H9 (cell line): Measurements from ENCODE around the gene ZNF165. TPM values are rescaled to one million over a fixed set of nuclear protein-coding genes. Genes with fewer than 3 reads are reported as not detected.
"Not testable (repeated sequence)": the region's sequence is repeated elsewhere in the genome, so short reads cannot be mapped to it uniquely, and the experiment has no call there.

ENCODE experiments used
- DNase-seq: peaks from one replicate; pipeline ENCODE4 v3.0.0-alpha.2; 2017
- H2AFZ ChIP-seq: one replicate; pipeline ENCODE4 v1.6.1; 2013; ENCODE audit warnings: mild to moderate bottlenecking, low read length, control low read depth, moderate library complexity
- H2AK5ac ChIP-seq: 2 replicates; pipeline ENCODE4 v1.6.1; 2013; ENCODE audit warnings: low read length, control low read depth, mixed read lengths; ENCODE audit not compliant: insufficient read length
- H2BK120ac ChIP-seq: one replicate; pipeline ENCODE4 v1.6.1; 2013; ENCODE audit warnings: low read depth, mild to moderate bottlenecking, low read length, control low read depth, inconsistent platforms; ENCODE audit not compliant: poor library complexity, severe bottlenecking
- H2BK12ac ChIP-seq: 2 replicates; pipeline ENCODE4 v1.6.1; 2013; ENCODE audit warnings: low read length, control low read depth, mixed read lengths, low read depth; ENCODE audit not compliant: insufficient read length
- H2BK15ac ChIP-seq: 2 replicates; pipeline ENCODE4 v1.6.1; 2013; ENCODE audit warnings: low read depth, low read length, control low read depth
- H2BK20ac ChIP-seq: one replicate; pipeline ENCODE4 v1.6.1; 2013; ENCODE audit warnings: low read depth, mild to moderate bottlenecking, low read length, control low read depth, inconsistent platforms; ENCODE audit not compliant: poor library complexity, severe bottlenecking
- H2BK5ac ChIP-seq: 2 replicates; pipeline ENCODE4 v1.6.1; 2013; ENCODE audit warnings: low read length, control low read depth, mixed read lengths; ENCODE audit not compliant: insufficient read length
- H3K14ac ChIP-seq: 2 replicates; pipeline ENCODE4 v1.6.1; 2013; ENCODE audit warnings: low read length, control low read depth; ENCODE audit not compliant: insufficient read depth
- H3K18ac ChIP-seq: 2 replicates; pipeline ENCODE4 v1.6.1; 2013; ENCODE audit warnings: low read depth, mild to moderate bottlenecking, mixed read lengths, low read length, control low read depth; ENCODE audit not compliant: insufficient read length
- H3K23ac ChIP-seq: 2 replicates; pipeline ENCODE4 v1.6.1; 2013; ENCODE audit warnings: low read length, control low read depth, mixed read lengths, low read depth; ENCODE audit not compliant: insufficient read length
- H3K23me2 ChIP-seq: 2 replicates; pipeline ENCODE4 v1.6.1; 2013; ENCODE audit warnings: low read depth, mild to moderate bottlenecking, mixed read lengths, low read length, control low read depth; ENCODE audit not compliant: insufficient read length, poor library complexity, severe bottlenecking
- H3K27ac ChIP-seq: 2 replicates; pipeline ENCODE4 v1.5.1; 2013; ENCODE audit warnings: low read length, control low read depth, mixed read lengths, low read depth; ENCODE audit not compliant: insufficient read length
- H3K27me3 ChIP-seq: 2 replicates; pipeline ENCODE4 v1.6.1; 2013; ENCODE audit warnings: low read length, control low read depth, inconsistent platforms; ENCODE audit not compliant: insufficient read depth
- H3K4ac ChIP-seq: 2 replicates; pipeline ENCODE4 v1.6.1; 2013; ENCODE audit warnings: low read depth, mild to moderate bottlenecking, control low read depth, inconsistent platforms, low read length, moderate library complexity
- H3K4me1 ChIP-seq: 2 replicates; pipeline ENCODE4 v1.6.1; 2013; ENCODE audit warnings: low read length, control low read depth, inconsistent platforms; ENCODE audit not compliant: insufficient read depth
- H3K4me2 ChIP-seq: 2 replicates; pipeline ENCODE4 v1.6.1; 2013; ENCODE audit warnings: low read length, control low read depth, mixed read lengths; ENCODE audit not compliant: insufficient read length, insufficient read depth
- H3K56ac ChIP-seq: 2 replicates; pipeline ENCODE4 v1.6.1; 2013; ENCODE audit warnings: low read depth, mild to moderate bottlenecking, mixed read lengths, low read length, control low read depth; ENCODE audit not compliant: insufficient read length
- H3K79me1 ChIP-seq: 2 replicates; pipeline ENCODE4 v1.6.1; 2013; ENCODE audit warnings: low read depth, mild to moderate bottlenecking, moderate library complexity, low read length, control low read depth, inconsistent platforms; ENCODE audit not compliant: insufficient read depth, poor library complexity, severe bottlenecking
- H3K79me2 ChIP-seq: 2 replicates; pipeline ENCODE4 v1.6.1; 2013; ENCODE audit warnings: low read length, control low read depth, inconsistent platforms; ENCODE audit not compliant: insufficient read depth
- H3K9ac ChIP-seq: 2 replicates; pipeline ENCODE4 v1.6.1; 2013; ENCODE audit warnings: low read length, control low read depth, mixed read lengths; ENCODE audit not compliant: insufficient read length; ENCODE audit errors: extremely low read depth
- H3K9me3 ChIP-seq: one replicate; pipeline ENCODE4 v1.6.1; 2013; ENCODE audit warnings: low read depth, low read length, inconsistent platforms; ENCODE audit not compliant: control insufficient read depth
- H3T11ph ChIP-seq: one replicate; pipeline ENCODE4 v1.6.1; 2013; ENCODE audit warnings: mild to moderate bottlenecking, low read length, control low read depth, inconsistent platforms
- H4K20me1 ChIP-seq: one replicate; pipeline ENCODE4 v1.6.1; 2013; ENCODE audit not compliant: control insufficient read depth, insufficient read length, insufficient read depth
- H4K5ac ChIP-seq: 2 replicates; pipeline ENCODE4 v1.6.1; 2013; ENCODE audit warnings: low read depth, mild to moderate bottlenecking, mixed read lengths, low read length, control low read depth; ENCODE audit not compliant: insufficient read length
- H4K8ac ChIP-seq: replicated peaks from 2 replicates; pipeline ENCODE4 v1.6.1; 2013; ENCODE audit warnings: low read length, control low read depth, mixed read lengths, low read depth; ENCODE audit not compliant: insufficient read length
- H4K91ac ChIP-seq: 2 replicates; pipeline ENCODE4 v1.6.1; 2013; ENCODE audit warnings: low read depth, mild to moderate bottlenecking, moderate library complexity, mixed read lengths, low read length, control low read depth; ENCODE audit not compliant: insufficient read length
- H3K27ac Mint-ChIP-seq, 3 experiments: 2 replicates in 2 of 3; 3 replicates in 1 of 3; pipeline ENCODE4 v1.8.0; 2020 to 2021; ENCODE audit warnings: mixed read lengths in 3 of 3, mild to moderate bottlenecking in 1 of 3, moderate library complexity in 1 of 3
- H3K27me3 Mint-ChIP-seq: 2 replicates; pipeline ENCODE4 v1.8.0; 2021; ENCODE audit warnings: low read depth, mild to moderate bottlenecking, moderate library complexity, mixed read lengths
- H3K36me3 Mint-ChIP-seq, 3 experiments: 2 replicates in 2 of 3; 3 replicates in 1 of 3; pipeline ENCODE4 v1.8.0; 2020 to 2021; ENCODE audit warnings: low read depth in 3 of 3, mixed read lengths in 3 of 3; ENCODE audit not compliant: insufficient read depth in 1 of 3
- H3K4me1 Mint-ChIP-seq, 2 experiments: 2 replicates each; pipeline ENCODE4 v1.8.0; 2020; ENCODE audit warnings: mixed read lengths in 2 of 2
- H3K4me3 Mint-ChIP-seq, 2 experiments: 2 replicates in 1 of 2; 3 replicates in 1 of 2; pipeline ENCODE4 v1.8.0; 2020 to 2021; ENCODE audit warnings: mild to moderate bottlenecking in 2 of 2, mixed read lengths in 2 of 2, moderate library complexity in 1 of 2
- H3K9me3 Mint-ChIP-seq, 2 experiments: 2 replicates in 1 of 2; 3 replicates in 1 of 2; pipeline ENCODE4 v1.8.0; 2020; ENCODE audit warnings: mild to moderate bottlenecking in 2 of 2, mixed read lengths in 2 of 2, moderate library complexity in 1 of 2
- WGBS: extraction: QIAGEN DNeasy Blood & Tissue Kit; methylation state at CpG from one replicate; pipeline ENCODE4 v1.1.7; 2013; ENCODE audit warnings: missing lambda C conversion rate, low lambda C conversion rate, mixed read lengths; ENCODE audit not compliant: insufficient read length; ENCODE audit errors: extremely low coverage; 5-methylcytosine and 5-hydroxymethylcytosine counted together
- total RNA-seq: library from RNA; stranded (reverse); gene quantifications from 2 replicates; pipeline ENCODE4 v1.2.1, GENCODE V29; 2021
- TF ChIP-seq, protein P1 (sequence below): fragments of 200-600 bp; sonication (generic); conservative IDR thresholded peaks from 3 replicates; pipeline ENCODE4 v1.8.0; 2021; ENCODE audit warnings: antibody characterized with exemption, mild to moderate bottlenecking

The ZNF165 gene
- total RNA-seq, 1 experiment from 2014 or later: 5.8 TPM

DNA sequence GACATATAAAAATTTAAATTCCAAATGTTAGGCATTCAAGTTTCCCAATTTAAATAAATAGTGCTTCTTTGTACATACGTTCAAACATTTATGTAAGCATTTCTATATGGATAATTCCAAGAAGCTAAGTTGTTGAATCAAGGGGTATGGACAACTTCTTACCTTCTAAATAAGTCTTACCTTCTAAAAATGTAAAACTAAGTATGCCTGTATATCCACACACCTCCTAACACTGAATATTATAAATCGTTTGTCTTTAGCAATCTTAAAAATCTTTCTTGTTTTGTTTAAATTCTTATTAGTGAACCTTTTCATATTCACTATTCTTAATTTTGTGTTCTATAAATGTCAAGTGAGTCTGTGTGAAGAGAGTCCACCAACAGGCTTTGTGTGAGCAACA, 41.5 kb downstream of the ZNF165 start:
- peaks cover 12% of the 10 kb centered on the region in 2 experiments for H3K4me1 Mint-ChIP-seq
- no peak overlapping the region for H3K27ac ChIP-seq
- no CpG with 5 or more reads among the region's 2 CpGs for WGBS
- TF ChIP-seq, protein P1, sequence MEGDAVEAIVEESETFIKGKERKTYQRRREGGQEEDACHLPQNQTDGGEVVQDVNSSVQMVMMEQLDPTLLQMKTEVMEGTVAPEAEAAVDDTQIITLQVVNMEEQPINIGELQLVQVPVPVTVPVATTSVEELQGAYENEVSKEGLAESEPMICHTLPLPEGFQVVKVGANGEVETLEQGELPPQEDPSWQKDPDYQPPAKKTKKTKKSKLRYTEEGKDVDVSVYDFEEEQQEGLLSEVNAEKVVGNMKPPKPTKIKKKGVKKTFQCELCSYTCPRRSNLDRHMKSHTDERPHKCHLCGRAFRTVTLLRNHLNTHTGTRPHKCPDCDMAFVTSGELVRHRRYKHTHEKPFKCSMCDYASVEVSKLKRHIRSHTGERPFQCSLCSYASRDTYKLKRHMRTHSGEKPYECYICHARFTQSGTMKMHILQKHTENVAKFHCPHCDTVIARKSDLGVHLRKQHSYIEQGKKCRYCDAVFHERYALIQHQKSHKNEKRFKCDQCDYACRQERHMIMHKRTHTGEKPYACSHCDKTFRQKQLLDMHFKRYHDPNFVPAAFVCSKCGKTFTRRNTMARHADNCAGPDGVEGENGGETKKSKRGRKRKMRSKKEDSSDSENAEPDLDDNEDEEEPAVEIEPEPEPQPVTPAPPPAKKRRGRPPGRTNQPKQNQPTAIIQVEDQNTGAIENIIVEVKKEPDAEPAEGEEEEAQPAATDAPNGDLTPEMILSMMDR: no peak
- no peak overlapping the region for H2AFZ ChIP-seq
- H3K14ac ChIP-seq: no peak overlapping the region
- H2BK20ac ChIP-seq: no peak overlapping the region
- peaks cover 3% of the 10 kb centered on the region for H3K79me1 ChIP-seq
- peak overlapping the region in 1 of 3 experiments; percentile 79; a peak in 1 of 7 replicates for H3K27ac Mint-ChIP-seq
- H4K8ac ChIP-seq: no peak overlapping the region
- H3K56ac ChIP-seq: no peak overlapping the region
- peaks cover 1% of the 10 kb centered on the region; the same call in 1 of the 2 replicates for H3K79me2 ChIP-seq
- no peak overlapping the region for H2BK5ac ChIP-seq
- H3K23me2 ChIP-seq: no peaks in the 10 kb centered on the region
- no peak overlapping the region for H2BK120ac ChIP-seq
- no peak overlapping the region for H3K23ac ChIP-seq
- no peak overlapping the region for H2BK12ac ChIP-seq
- no peaks in the 10 kb centered on the region for H3K27me3 ChIP-seq
- no peak overlapping the region for H3K4me2 ChIP-seq
- H3K18ac ChIP-seq: no peak overlapping the region
- H3K4me3 Mint-ChIP-seq: no peak overlapping the region
- H3K36me3 Mint-ChIP-seq: peaks cover 7 to 29% (median 24%) of the 10 kb centered on the region in 3 experiments; a peak in 6 of 7 replicates
- DNase-seq: no peak
- H3K9me3 ChIP-seq: no peaks in the 10 kb centered on the region
- H2BK15ac ChIP-seq: no peak overlapping the region
- H3K9me3 Mint-ChIP-seq: no peaks in the 10 kb centered on the region
- H4K20me1 ChIP-seq: no peaks in the 10 kb centered on the region
- no peak overlapping the region for H2AK5ac ChIP-seq
- H3K4me1 ChIP-seq: no peaks in the 10 kb centered on the region
- no peaks in the 10 kb centered on the region for H3K27me3 Mint-ChIP-seq
- no peak overlapping the region for H4K91ac ChIP-seq
- no peak overlapping the region for H3K9ac ChIP-seq
- no peak overlapping the region for H3K4ac ChIP-seq
- H3T11ph ChIP-seq: no peak overlapping the region
- H4K5ac ChIP-seq: no peak overlapping the region

DNA sequence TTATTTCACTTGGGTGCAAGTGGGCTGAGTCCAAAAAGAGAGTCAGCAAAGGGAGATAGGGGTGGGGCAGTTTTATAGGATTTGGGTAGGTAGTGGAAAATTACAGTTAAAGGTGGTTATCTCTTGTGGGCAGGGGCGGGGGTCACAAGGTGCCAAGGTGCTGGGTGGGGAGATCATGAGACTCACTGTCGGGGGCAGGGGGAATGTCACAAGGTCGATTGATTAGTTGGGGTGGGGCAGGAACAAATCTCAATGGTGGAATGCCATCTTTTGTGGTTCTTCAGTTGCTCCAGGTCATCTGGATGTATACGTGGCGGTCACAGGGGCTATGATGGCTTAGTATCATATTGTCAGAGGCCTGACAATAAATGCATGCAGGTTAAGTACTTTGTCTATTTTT, 41.9 kb downstream of the ZNF165 start:
- not testable (repeated sequence) for H3K4me3 Mint-ChIP-seq

More for the DNA sequence above, 41.9 kb downstream of the ZNF165 start:
- H3K14ac ChIP-seq, H3T11ph ChIP-seq, H3K9me3 Mint-ChIP-seq, H3K4me2 ChIP-seq, H3K27ac ChIP-seq, H2AK5ac ChIP-seq, H4K8ac ChIP-seq, H3K9me3 ChIP-seq, H4K5ac ChIP-seq, H2BK5ac ChIP-seq, H4K20me1 ChIP-seq, DNase-seq, H3K27me3 ChIP-seq, H2BK20ac ChIP-seq, H2BK120ac ChIP-seq, H4K91ac ChIP-seq, H2AFZ ChIP-seq, H3K23me2 ChIP-seq, H3K79me1 ChIP-seq, H3K79me2 ChIP-seq, H3K56ac ChIP-seq, H3K23ac ChIP-seq, H3K4me1 ChIP-seq, H3K4ac ChIP-seq, H3K27me3 Mint-ChIP-seq, H2BK12ac ChIP-seq, H3K9ac ChIP-seq, H2BK15ac ChIP-seq, H3K18ac ChIP-seq: not testable (repeated sequence)
- no CpG with 5 or more reads among the region's 5 CpGs for WGBS
- Mint-ChIP-seq H3K27ac (peak overlapping the region in 1 of 3 experiments; percentile 79; a peak in 1 of 7 replicates), H3K36me3 (peaks cover 7 to 33% (median 27%) of the 10 kb centered on the region in 3 experiments; a peak in 6 of 7 replicates), H3K4me1 (peaks cover 12% of the 10 kb centered on the region in 2 experiments)
